ENCODE results near the gene IRX2.
A peak's percentile ranks its signal among the peaks of the same experiment; 100 is the strongest.

The IRX2 gene

DNA sequence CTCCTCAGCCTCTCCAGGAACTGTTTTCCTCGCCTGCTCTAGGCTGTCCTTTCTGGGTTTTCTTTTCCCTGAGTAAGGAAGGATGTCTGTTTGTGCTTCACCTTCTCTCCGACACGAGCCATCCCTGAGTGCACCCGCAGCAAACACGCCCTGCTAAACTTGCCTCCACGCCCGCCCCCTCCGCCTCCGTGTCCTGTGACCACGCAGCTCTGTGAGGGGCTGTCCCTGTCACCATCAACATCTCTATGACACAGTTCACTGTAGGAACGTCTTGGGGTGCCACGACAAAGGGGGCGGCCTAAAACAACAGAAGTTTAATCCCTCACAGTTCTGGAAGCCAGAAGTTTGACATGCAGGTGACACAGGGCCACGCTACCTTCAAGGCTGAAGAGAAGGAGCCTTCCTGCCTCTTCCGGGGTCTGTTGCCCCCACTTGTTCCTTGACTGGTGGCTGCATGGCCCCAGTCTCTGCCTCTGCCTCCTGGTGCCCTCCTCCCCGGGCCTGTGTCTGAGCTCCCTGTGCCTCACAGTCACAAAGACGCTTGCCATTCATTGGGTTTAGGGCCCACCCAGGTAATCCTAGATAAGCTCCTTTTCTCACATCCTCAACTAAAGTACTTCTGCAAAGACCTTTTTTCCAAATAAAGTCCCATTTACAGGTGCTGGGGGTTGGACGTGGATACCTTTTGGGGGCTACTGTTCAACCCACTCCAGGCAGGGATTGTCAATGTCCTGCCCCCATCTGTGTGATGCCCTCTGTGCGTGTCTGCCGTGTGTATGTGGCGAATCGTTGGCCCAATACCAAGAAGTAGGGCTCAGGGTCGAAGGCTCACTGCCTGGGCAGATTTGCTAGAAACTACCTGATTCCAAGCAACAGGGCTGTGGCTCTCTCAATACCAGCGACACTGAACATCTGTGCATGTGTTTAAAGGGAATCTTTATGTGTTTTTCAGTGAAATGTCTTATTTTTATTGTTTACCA is 39.7 kb downstream of the IRX2 start:
- no peaks in the 10 kb centered on the region for H3K27me3 ChIP-seq (ENCODE audit: insufficient read depth, insufficient read length)
- H3K36me3 ChIP-seq (ENCODE audit: insufficient read depth, insufficient read length, low read length), result no peaks in the 10 kb centered on the region
- TF ChIP-seq ZNF274 (IDR thresholded peaks at IDR 0.05; ENCODE audit: low read depth, low read length) (no peak), SUZ12 (IDR thresholded peaks at IDR 0.05; ENCODE audit: extremely low read depth, insufficient read depth, insufficient read length) (no peak), YY1 (IDR thresholded peaks at IDR 0.05; ENCODE audit: insufficient read depth, insufficient read length) (no peak)
- no peak for DNase-seq (ENCODE audit: low read depth, low spot score)
- H3K9ac ChIP-seq (ENCODE audit: insufficient read length, low read depth), result no peak overlapping the region
- H3K9me3 ChIP-seq (ENCODE audit: insufficient read depth, low read length), result no peaks in the 10 kb centered on the region
- no peak overlapping the region for H3K4me3 ChIP-seq (ENCODE audit: insufficient read length, low read depth)
- H3K4me1 ChIP-seq (ENCODE audit: insufficient read depth, insufficient read length), result peaks cover 2% of the 10 kb centered on the region

DNA sequence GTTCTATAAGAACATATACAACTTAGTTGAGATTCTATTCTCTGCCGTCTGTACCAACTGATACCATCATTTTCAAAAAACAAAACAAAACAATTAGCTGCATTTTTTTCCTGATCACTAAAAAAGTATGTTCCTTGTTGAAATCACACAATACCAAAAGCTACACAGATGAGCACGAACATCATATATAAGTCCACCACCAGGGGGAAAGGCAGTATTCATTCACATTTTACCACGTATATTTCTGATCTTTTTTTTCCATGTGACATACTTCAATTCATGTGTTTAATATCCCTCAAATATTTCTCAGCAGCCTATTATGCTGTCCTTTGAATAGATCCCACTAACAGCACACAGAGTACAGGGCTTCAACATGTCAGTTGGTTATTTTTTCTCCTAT is 40.6 kb downstream of the IRX2 start:
- no peak overlapping the region for H3K9ac ChIP-seq (ENCODE audit: insufficient read length, low read depth)
- TF ChIP-seq SUZ12 (IDR thresholded peaks at IDR 0.05; ENCODE audit: extremely low read depth, insufficient read depth, insufficient read length) (no peak), ZNF274 (IDR thresholded peaks at IDR 0.05; ENCODE audit: low read depth, low read length) (no peak), YY1 (IDR thresholded peaks at IDR 0.05; ENCODE audit: insufficient read depth, insufficient read length) (no peak)
- no peaks in the 10 kb centered on the region for H3K27me3 ChIP-seq (ENCODE audit: insufficient read depth, insufficient read length)
- H3K4me3 ChIP-seq (ENCODE audit: insufficient read length, low read depth), result no peak overlapping the region
- H3K4me1 ChIP-seq (ENCODE audit: insufficient read depth, insufficient read length), result peaks cover 2% of the 10 kb centered on the region
- no peaks in the 10 kb centered on the region for H3K36me3 ChIP-seq (ENCODE audit: insufficient read depth, insufficient read length, low read length)
- no peak for DNase-seq (ENCODE audit: low read depth, low spot score)
- H3K9me3 ChIP-seq (ENCODE audit: insufficient read depth, low read length), result no peaks in the 10 kb centered on the region

DNA sequence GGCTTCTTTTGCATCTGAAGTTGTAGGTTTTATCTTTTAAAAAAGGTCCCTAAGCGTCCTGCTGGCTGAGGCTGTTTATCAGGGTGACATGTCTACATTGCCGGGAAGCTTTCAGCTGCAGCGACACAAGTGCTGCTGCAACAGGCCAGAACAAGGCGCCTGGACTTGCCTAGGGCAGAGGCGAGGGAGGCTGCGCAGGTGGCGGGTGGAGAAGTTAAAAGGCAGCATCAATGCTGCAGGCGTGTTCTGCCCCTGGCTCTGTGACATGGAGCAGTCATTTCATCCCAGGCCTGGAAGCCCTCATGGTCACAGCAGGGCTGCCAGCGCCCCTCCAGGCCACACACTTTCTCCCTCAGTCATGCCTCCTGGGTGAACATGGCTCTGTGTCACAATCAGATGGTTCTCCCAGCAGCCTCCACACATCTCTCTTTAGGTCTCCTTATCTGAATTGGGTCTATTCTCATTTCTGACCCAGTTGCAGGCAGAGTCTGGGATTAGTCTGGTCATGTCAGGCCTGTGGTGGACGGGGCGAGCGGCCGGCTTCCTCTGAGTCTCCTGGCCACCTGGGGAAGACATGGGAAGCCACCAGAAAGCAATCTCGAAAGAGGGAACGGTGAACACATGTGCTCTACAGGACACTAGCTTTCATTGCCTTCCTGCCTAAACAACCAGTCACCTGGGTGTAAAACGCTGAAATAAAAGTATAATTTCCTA is 41.3 kb downstream of the IRX2 start:
- H3K36me3 ChIP-seq (ENCODE audit: insufficient read depth, insufficient read length, low read length), result no peaks in the 10 kb centered on the region
- no peaks in the 10 kb centered on the region for H3K9me3 ChIP-seq (ENCODE audit: insufficient read depth, low read length)
- no peak overlapping the region for H3K9ac ChIP-seq (ENCODE audit: insufficient read length, low read depth)
- no peak overlapping the region for H3K4me3 ChIP-seq (ENCODE audit: insufficient read length, low read depth)
- peak; percentile 28 for DNase-seq (ENCODE audit: low read depth, low spot score)
- H3K4me1 ChIP-seq (ENCODE audit: insufficient read depth, insufficient read length), result peaks cover 2% of the 10 kb centered on the region
- H3K27me3 ChIP-seq (ENCODE audit: insufficient read depth, insufficient read length), result no peaks in the 10 kb centered on the region
- TF ChIP-seq YY1 (IDR thresholded peaks at IDR 0.05; ENCODE audit: insufficient read depth, insufficient read length) (no peak), ZNF274 (IDR thresholded peaks at IDR 0.05; ENCODE audit: low read depth, low read length) (no peak), SUZ12 (IDR thresholded peaks at IDR 0.05; ENCODE audit: extremely low read depth, insufficient read depth, insufficient read length) (no peak)

- Histone ChIP-seq H3K36me3 (ENCODE audit: insufficient read depth, insufficient read length, low read length) (no peaks in the 10 kb centered on the region), H3K9me3 (ENCODE audit: insufficient read depth, low read length) (no peaks in the 10 kb centered on the region), H3K9ac (ENCODE audit: insufficient read length, low read depth) (no peak overlapping the region), H3K27me3 (ENCODE audit: insufficient read depth, insufficient read length) (no peaks in the 10 kb centered on the region), H3K4me3 (ENCODE audit: insufficient read length, low read depth) (no peak overlapping the region), H3K4me1 (ENCODE audit: insufficient read depth, insufficient read length) (peaks cover 2% of the 10 kb centered on the region)
- no peak for DNase-seq (ENCODE audit: low read depth, low spot score)
- TF ChIP-seq YY1 (IDR thresholded peaks at IDR 0.05; ENCODE audit: insufficient read depth, insufficient read length) (no peak), ZNF274 (IDR thresholded peaks at IDR 0.05; ENCODE audit: low read depth, low read length) (no peak), SUZ12 (IDR thresholded peaks at IDR 0.05; ENCODE audit: extremely low read depth, insufficient read depth, insufficient read length) (no peak)
Observed at GRCh38 chr5:2708751-2709150, 42.7 kb downstream of the IRX2 start.

- TF ChIP-seq ZNF274 (IDR thresholded peaks at IDR 0.05; ENCODE audit: low read depth, low read length) (no peak), SUZ12 (IDR thresholded peaks at IDR 0.05; ENCODE audit: extremely low read depth, insufficient read depth, insufficient read length) (no peak), YY1 (IDR thresholded peaks at IDR 0.05; ENCODE audit: insufficient read depth, insufficient read length) (no peak)
- DNase-seq (ENCODE audit: low read depth, low spot score), result no peak
- no peak overlapping the region for H3K9ac ChIP-seq (ENCODE audit: insufficient read length, low read depth)
- no peaks in the 10 kb centered on the region for H3K36me3 ChIP-seq (ENCODE audit: insufficient read depth, insufficient read length, low read length)
- H3K4me1 ChIP-seq (ENCODE audit: insufficient read depth, insufficient read length), result peaks cover 2% of the 10 kb centered on the region
- H3K27me3 ChIP-seq (ENCODE audit: insufficient read depth, insufficient read length), result no peaks in the 10 kb centered on the region
- no peak overlapping the region for H3K4me3 ChIP-seq (ENCODE audit: insufficient read length, low read depth)
- no peaks in the 10 kb centered on the region for H3K9me3 ChIP-seq (ENCODE audit: insufficient read depth, low read length)
Observed at GRCh38 chr5:2708132-2708531, 43.3 kb downstream of the IRX2 start.

GRCh38 chr5:2705861-2706260 is 45.6 kb downstream of the IRX2 start:
- TF ChIP-seq YY1 (IDR thresholded peaks at IDR 0.05; ENCODE audit: insufficient read depth, insufficient read length) (no peak), ZNF274 (IDR thresholded peaks at IDR 0.05; ENCODE audit: low read depth, low read length) (no peak)
- H3K9me3 ChIP-seq (ENCODE audit: insufficient read depth, low read length), result no peaks in the 10 kb centered on the region
- H3K9ac ChIP-seq (ENCODE audit: insufficient read length, low read depth), result no peak overlapping the region
- H3K4me3 ChIP-seq (ENCODE audit: insufficient read length, low read depth), result no peak overlapping the region
- no peaks in the 10 kb centered on the region for H3K36me3 ChIP-seq (ENCODE audit: insufficient read depth, insufficient read length, low read length)
- no peak for DNase-seq (ENCODE audit: low read depth, low spot score)
- peaks cover 2% of the 10 kb centered on the region for H3K4me1 ChIP-seq (ENCODE audit: insufficient read depth, insufficient read length)
- H3K27me3 ChIP-seq (ENCODE audit: insufficient read depth, insufficient read length), result no peaks in the 10 kb centered on the region
